Measurements from ENCODE around the gene ANO7.

DNA sequence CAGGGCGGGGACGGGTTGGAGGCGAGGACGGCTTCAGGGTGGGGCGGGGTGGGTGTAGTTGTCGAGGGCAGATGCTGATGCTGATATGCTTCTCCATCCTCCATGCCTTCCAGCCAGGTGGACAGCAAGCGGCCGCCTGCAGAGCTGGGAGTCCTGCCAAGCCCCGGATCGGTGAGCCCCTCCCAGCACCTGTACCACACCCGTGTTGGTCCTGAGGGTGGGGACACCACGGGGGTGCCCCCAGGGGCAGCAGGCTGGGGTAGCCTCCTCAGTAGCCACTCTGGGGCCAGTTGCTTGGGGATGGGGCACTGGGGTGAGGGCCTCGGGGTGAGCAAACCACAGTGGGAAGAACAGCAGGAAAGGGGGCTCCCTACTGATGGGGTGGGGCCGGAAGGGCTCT is 2.6 kb downstream of the ANO7 start:
- TF ChIP-seq, protein P1, sequence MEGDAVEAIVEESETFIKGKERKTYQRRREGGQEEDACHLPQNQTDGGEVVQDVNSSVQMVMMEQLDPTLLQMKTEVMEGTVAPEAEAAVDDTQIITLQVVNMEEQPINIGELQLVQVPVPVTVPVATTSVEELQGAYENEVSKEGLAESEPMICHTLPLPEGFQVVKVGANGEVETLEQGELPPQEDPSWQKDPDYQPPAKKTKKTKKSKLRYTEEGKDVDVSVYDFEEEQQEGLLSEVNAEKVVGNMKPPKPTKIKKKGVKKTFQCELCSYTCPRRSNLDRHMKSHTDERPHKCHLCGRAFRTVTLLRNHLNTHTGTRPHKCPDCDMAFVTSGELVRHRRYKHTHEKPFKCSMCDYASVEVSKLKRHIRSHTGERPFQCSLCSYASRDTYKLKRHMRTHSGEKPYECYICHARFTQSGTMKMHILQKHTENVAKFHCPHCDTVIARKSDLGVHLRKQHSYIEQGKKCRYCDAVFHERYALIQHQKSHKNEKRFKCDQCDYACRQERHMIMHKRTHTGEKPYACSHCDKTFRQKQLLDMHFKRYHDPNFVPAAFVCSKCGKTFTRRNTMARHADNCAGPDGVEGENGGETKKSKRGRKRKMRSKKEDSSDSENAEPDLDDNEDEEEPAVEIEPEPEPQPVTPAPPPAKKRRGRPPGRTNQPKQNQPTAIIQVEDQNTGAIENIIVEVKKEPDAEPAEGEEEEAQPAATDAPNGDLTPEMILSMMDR (conservative IDR thresholded peaks at IDR 0.05; ENCODE audit: low read length) = no peak
- no peak for TF ChIP-seq EZH2phosphoT487 (IDR thresholded peaks at IDR 0.05; ENCODE audit: borderline replicate concordance, low read depth, low read length)
